SK-N-SH (cell line): ENCODE results near the gene CPT1B.

ENCODE experiments used
- CTCF ChIP-seq: fragments of 200-600 bp; sonication (generic); IDR thresholded peaks from 2 replicates; pipeline ENCODE4 v1.6.1; 2017; ENCODE audit warnings: antibody characterized with exemption, mild to moderate bottlenecking, moderate library complexity
- EP300 ChIP-seq, 2 experiments: IDR thresholded peaks; 2 replicates each; pipeline versions ENCODE4 v1.4.0 to v1.6.1; 2012; ENCODE audit warnings: borderline replicate concordance in 1 of 2, low read depth in 1 of 2, low read length in 1 of 2
- EZH2phosphoT487 ChIP-seq: fragments of 200-600 bp; sonication (generic); IDR thresholded peaks from 2 replicates; pipeline ENCODE4 v1.6.1; 2017; ENCODE audit warnings: low read depth, mixed run types, mild to moderate bottlenecking, antibody characterized with exemption, moderate library complexity, borderline replicate concordance
- FOXJ3 ChIP-seq: sonication (generic); formaldehyde crosslinking; IDR thresholded peaks from 2 replicates; pipeline ENCODE4 v1.5.1; 2020; ENCODE audit warnings: mild to moderate bottlenecking, missing genetic modification reagents
- FOXM1 ChIP-seq: IDR thresholded peaks from 2 replicates; pipeline ENCODE4 v1.4.0; 2012; ENCODE audit warnings: low read depth, mild to moderate bottlenecking
- GABPA ChIP-seq: IDR thresholded peaks from 2 replicates; pipeline ENCODE4 v1.4.0; 2012; ENCODE audit warnings: low read depth, mild to moderate bottlenecking
- IRF3 ChIP-seq: fragments of 150-350 bp; IDR thresholded peaks from 2 replicates; pipeline ENCODE4 v1.6.1; 2016; ENCODE audit warnings: mild to moderate bottlenecking, low read depth, low read length
- MAX ChIP-seq: IDR thresholded peaks from 2 replicates; pipeline ENCODE4 v1.4.0; 2012; ENCODE audit warnings: low read depth
- RAD21 ChIP-seq: IDR thresholded peaks from 2 replicates; pipeline ENCODE4 v1.6.1; 2012; ENCODE audit warnings: mild to moderate bottlenecking, low read length
- TCF12 ChIP-seq: IDR thresholded peaks from 2 replicates; pipeline ENCODE4 v1.4.0; 2012
- TF ChIP-seq, protein P1 (sequence below): IDR thresholded peaks from 2 replicates; pipeline ENCODE4 v1.6.1; 2012; ENCODE audit warnings: mild to moderate bottlenecking, low read depth, low read length, moderate library complexity

- no peak for TF ChIP-seq IRF3
- no peak for TF ChIP-seq CTCF
- 0 out of 2 replicates have a peak, but pooled peaks have one; percentile 48 for TF ChIP-seq MAX
- TF ChIP-seq TCF12, result no peak
- TF ChIP-seq EP300 (IDR thresholded peaks at IDR 0.05; ENCODE audit: borderline replicate concordance in 1 of 2, low read depth in 1 of 2, low read length in 1 of 2), result no peak
- TF ChIP-seq FOXM1, result no peak
- no peak for TF ChIP-seq RAD21
- no peak for TF ChIP-seq EZH2phosphoT487
- TF ChIP-seq, protein P1, sequence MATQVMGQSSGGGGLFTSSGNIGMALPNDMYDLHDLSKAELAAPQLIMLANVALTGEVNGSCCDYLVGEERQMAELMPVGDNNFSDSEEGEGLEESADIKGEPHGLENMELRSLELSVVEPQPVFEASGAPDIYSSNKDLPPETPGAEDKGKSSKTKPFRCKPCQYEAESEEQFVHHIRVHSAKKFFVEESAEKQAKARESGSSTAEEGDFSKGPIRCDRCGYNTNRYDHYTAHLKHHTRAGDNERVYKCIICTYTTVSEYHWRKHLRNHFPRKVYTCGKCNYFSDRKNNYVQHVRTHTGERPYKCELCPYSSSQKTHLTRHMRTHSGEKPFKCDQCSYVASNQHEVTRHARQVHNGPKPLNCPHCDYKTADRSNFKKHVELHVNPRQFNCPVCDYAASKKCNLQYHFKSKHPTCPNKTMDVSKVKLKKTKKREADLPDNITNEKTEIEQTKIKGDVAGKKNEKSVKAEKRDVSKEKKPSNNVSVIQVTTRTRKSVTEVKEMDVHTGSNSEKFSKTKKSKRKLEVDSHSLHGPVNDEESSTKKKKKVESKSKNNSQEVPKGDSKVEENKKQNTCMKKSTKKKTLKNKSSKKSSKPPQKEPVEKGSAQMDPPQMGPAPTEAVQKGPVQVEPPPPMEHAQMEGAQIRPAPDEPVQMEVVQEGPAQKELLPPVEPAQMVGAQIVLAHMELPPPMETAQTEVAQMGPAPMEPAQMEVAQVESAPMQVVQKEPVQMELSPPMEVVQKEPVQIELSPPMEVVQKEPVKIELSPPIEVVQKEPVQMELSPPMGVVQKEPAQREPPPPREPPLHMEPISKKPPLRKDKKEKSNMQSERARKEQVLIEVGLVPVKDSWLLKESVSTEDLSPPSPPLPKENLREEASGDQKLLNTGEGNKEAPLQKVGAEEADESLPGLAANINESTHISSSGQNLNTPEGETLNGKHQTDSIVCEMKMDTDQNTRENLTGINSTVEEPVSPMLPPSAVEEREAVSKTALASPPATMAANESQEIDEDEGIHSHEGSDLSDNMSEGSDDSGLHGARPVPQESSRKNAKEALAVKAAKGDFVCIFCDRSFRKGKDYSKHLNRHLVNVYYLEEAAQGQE, result peak; percentile 100
- no peak for TF ChIP-seq GABPA
- TF ChIP-seq FOXJ3 (CRISPR knock-in tag), result no peak
Measured at GRCh38 chr22:50599816-50600455, 21.7 kb upstream of the CPT1B start.
